WTC11 (cell line): ENCODE results near the gene DKC1.

Experiments used
- ATF6 ChIP-seq: sonication (generic); formaldehyde crosslinking; IDR thresholded peaks from 2 replicates; pipeline ENCODE4 v1.8.1; 2023; ENCODE audit warnings: mild to moderate bottlenecking, missing genetic modification reagents
- CTCF ChIP-seq: fragments of 200-600 bp; IDR thresholded peaks from 2 replicates; pipeline ENCODE4 v1.8.0; 2022; ENCODE audit warnings: antibody characterized with exemption
- E2F4 ChIP-seq: sonication (generic); formaldehyde crosslinking; IDR thresholded peaks from 2 replicates; pipeline ENCODE4 v1.8.1; 2022; ENCODE audit warnings: low read depth, mild to moderate bottlenecking, moderate library complexity, missing genetic modification reagents, borderline replicate concordance
- KAT7 ChIP-seq: sonication (generic); formaldehyde crosslinking; IDR thresholded peaks from 2 replicates; pipeline ENCODE4 v1.8.1; 2023; ENCODE audit warnings: missing genetic modification reagents, mild to moderate bottlenecking, borderline replicate concordance
- ZNF263 ChIP-seq: sonication (generic); formaldehyde crosslinking; IDR thresholded peaks from 2 replicates; pipeline ENCODE4 v1.8.1; 2022; ENCODE audit warnings: low read depth, mild to moderate bottlenecking, moderate library complexity, missing genetic modification reagents
- ZNF512 ChIP-seq: sonication (generic); formaldehyde crosslinking; IDR thresholded peaks from 2 replicates; pipeline ENCODE4 v1.8.1; 2022; ENCODE audit warnings: missing genetic modification reagents, borderline replicate concordance

GRCh38 chrX:154804957-154805695 lies 42.5 kb downstream of the DKC1 start, which contains the start of gene MPP1:
- TF ChIP-seq ATF6 (CRISPR knock-in tag) (no peak), CTCF (no peak), KAT7 (CRISPR knock-in tag) (no peak), ZNF263 (CRISPR knock-in tag) (no peak), E2F4 (CRISPR knock-in tag) (no peak), ZNF512 (CRISPR knock-in tag) (no peak)
